BE2C (cell line): ENCODE results near the gene PRCD.

Experiments
- DNase-seq: peaks from one replicate; pipeline ENCODE4 v3.0.0-alpha.2; 2020
- H3K27me3 ChIP-seq: fragments of 250-450 bp; sonication (Bioruptor Pico); 2 replicates; pipeline ENCODE4 v1.5.1; 2020; ENCODE audit warnings: mild to moderate bottlenecking
- H3K36me3 ChIP-seq: fragments of 250-450 bp; sonication (Bioruptor Pico); 2 replicates; pipeline ENCODE4 v1.5.1; 2020; ENCODE audit warnings: mild to moderate bottlenecking
- H3K4me1 ChIP-seq: fragments of 250-450 bp; sonication (Bioruptor Pico); 2 replicates; pipeline ENCODE4 v1.5.1; 2020
- H3K4me3 ChIP-seq: 2 replicates; pipeline ENCODE4 v1.5.1; 2011; ENCODE audit warnings: low read depth, low read length
- H3K9me3 ChIP-seq: fragments of 250-450 bp; sonication (Bioruptor Pico); 2 replicates; pipeline ENCODE4 v1.5.1; 2020
- CTCF ChIP-seq: IDR thresholded peaks from 2 replicates; pipeline ENCODE4 v1.5.1; 2012; ENCODE audit warnings: mild to moderate bottlenecking, low read depth, low read length

The PRCD gene

GRCh38 chr17:76547642-76548202 is 7.9 kb downstream of the PRCD start:
- DNase-seq = no peak
- no peak for TF ChIP-seq CTCF
- Histone ChIP-seq H3K4me1 (peaks cover 15% of the 10 kb centered on the region), H3K27me3 (no peaks in the 10 kb centered on the region), H3K4me3 (no peak overlapping the region), H3K36me3 (peaks cover 41% of the 10 kb centered on the region), H3K9me3 (no peaks in the 10 kb centered on the region)

GRCh38 chr17:76548378-76549214 is 8.8 kb downstream of the PRCD start:
- Histone ChIP-seq H3K27me3 (no peaks in the 10 kb centered on the region), H3K36me3 (peaks cover 48% of the 10 kb centered on the region), H3K9me3 (no peaks in the 10 kb centered on the region), H3K4me3 (no peak overlapping the region), H3K4me1 (peaks cover 11% of the 10 kb centered on the region)
- no peak for TF ChIP-seq CTCF
- no peak for DNase-seq

- Histone ChIP-seq H3K4me3 (no peak overlapping the region), H3K4me1 (peaks cover 15% of the 10 kb centered on the region), H3K36me3 (peaks cover 52% of the 10 kb centered on the region), H3K27me3 (no peaks in the 10 kb centered on the region), H3K9me3 (no peaks in the 10 kb centered on the region)
- TF ChIP-seq CTCF = no peak
- DNase-seq = no peak
Observed at GRCh38 chr17:76549215-76549518, 9.3 kb downstream of the PRCD start.

GRCh38 chr17:76549539-76549938 is 9.7 kb downstream of the PRCD start:
- Histone ChIP-seq H3K4me3 (no peak overlapping the region), H3K4me1 (peaks cover 16% of the 10 kb centered on the region), H3K36me3 (peaks cover 56% of the 10 kb centered on the region), H3K9me3 (no peaks in the 10 kb centered on the region), H3K27me3 (no peaks in the 10 kb centered on the region)
- DNase-seq = no peak
- TF ChIP-seq CTCF = no peak

GRCh38 chr17:76550712-76551615 is 11.1 kb downstream of the PRCD start:
- no peak for DNase-seq
- Histone ChIP-seq H3K9me3 (no peaks in the 10 kb centered on the region), H3K36me3 (peaks cover 57% of the 10 kb centered on the region), H3K4me3 (no peak overlapping the region), H3K27me3 (no peaks in the 10 kb centered on the region), H3K4me1 (peaks cover 16% of the 10 kb centered on the region)
- TF ChIP-seq CTCF = no peak

- Histone ChIP-seq H3K27me3 (no peaks in the 10 kb centered on the region), H3K36me3 (peaks cover 57% of the 10 kb centered on the region), H3K9me3 (no peaks in the 10 kb centered on the region), H3K4me3 (no peak overlapping the region), H3K4me1 (peaks cover 16% of the 10 kb centered on the region)
- DNase-seq = no peak
- no peak for TF ChIP-seq CTCF
Observed at GRCh38 chr17:76551685-76552084, 11.8 kb downstream of the PRCD start.
